ENCODE measurements around the gene RABGAP1L.

- TF ChIP-seq CTCF (IDR thresholded peaks at IDR 0.05) (no peak), POLR2A (IDR thresholded peaks at IDR 0.05; ENCODE audit: low read depth) (no peak), EP300 (IDR thresholded peaks at IDR 0.05) (no peak)
These were observed 274.1 kb downstream of the RABGAP1L start for GRCh38 chr1:174433451-174433850.
